CD4-positive, alpha-beta T cell (primary cell): ENCODE measurements around the gene PRSS48. TPM values are rescaled to one million over a fixed set of nuclear protein-coding genes. Genes with fewer than 3 reads are reported as not detected.
"Not testable (repeated sequence)": the region's sequence is repeated elsewhere in the genome, so short reads cannot be mapped to it uniquely, and the experiment has no call there.

Experiments
- ATAC-seq: fragments of 200-7000 bp; cut with Tn5 transposase; one replicate; pipeline ENCODE4 v1.10.0; 2022; ENCODE audit warnings: mild to moderate bottlenecking; ENCODE audit not compliant: poor library complexity
- CTCF ChIA-PET: fragments of 350-600 bp; sonication (Branson Sonifier 250); formaldehyde crosslinking; loops from one replicate; lab custom pipeline; 2021; ENCODE audit warnings: antibody characterized with exemption, inconsistent platforms; lab: Charles Lee
- POLR2A ChIA-PET: fragments of 350-600 bp; sonication (Branson Sonifier 250); formaldehyde crosslinking; loops from one replicate; lab custom pipeline; 2021; ENCODE audit warnings: antibody characterized with exemption, inconsistent platforms; lab: Charles Lee
- DNase-seq, 14 experiments: peaks; one replicate each; pipeline ENCODE4 v3.0.0-alpha.2; 2013 to 2020; ENCODE audit warnings: mixed read lengths in 2 of 14
- H3K27ac ChIP-seq, 2 donors: one replicate each; pipeline versions ENCODE4 v1.5.1 to v1.7.0; 2013; ENCODE audit warnings: low read length in 2 of 2, low read depth in 1 of 2, mild to moderate bottlenecking in 1 of 2
- H3K27me3 ChIP-seq, 2 experiments: 1 replicate in 1 of 2; 2 replicates in 1 of 2; pipeline versions ENCODE4 v1.6.1 to v1.7.0; 2013; ENCODE audit warnings: low read length in 2 of 2, control low read depth in 1 of 2, mild to moderate bottlenecking in 1 of 2, moderate library complexity in 1 of 2; ENCODE audit not compliant: insufficient read depth in 2 of 2, control insufficient read depth in 1 of 2
- H3K36me3 ChIP-seq: one replicate; pipeline ENCODE4 v1.6.1; 2013; ENCODE audit warnings: low read length, control low read depth; ENCODE audit not compliant: insufficient read depth
- H3K4me1 ChIP-seq: one replicate; pipeline ENCODE4 v1.6.1; 2013; ENCODE audit warnings: low read length, control low read depth; ENCODE audit not compliant: insufficient read depth
- H3K4me3 ChIP-seq: one replicate; pipeline ENCODE4 v1.5.1; 2013; ENCODE audit warnings: mild to moderate bottlenecking, low read length, moderate library complexity
- H3K9me3 ChIP-seq, 2 experiments: 1 replicate in 1 of 2; 2 replicates in 1 of 2; pipeline versions ENCODE4 v1.6.1 to v1.7.0; 2013; ENCODE audit warnings: low read length in 2 of 2, mild to moderate bottlenecking in 2 of 2, control low read depth in 1 of 2, moderate library complexity in 1 of 2; ENCODE audit not compliant: control insufficient read depth in 1 of 2, insufficient read depth in 1 of 2
- H3K27ac Mint-ChIP-seq: one replicate; pipeline ENCODE4 v1.8.0; 2020; ENCODE audit warnings: mixed read lengths
- H3K27me3 Mint-ChIP-seq: one replicate; pipeline ENCODE4 v1.8.0; 2021; ENCODE audit warnings: mixed read lengths
- H3K36me3 Mint-ChIP-seq: one replicate; pipeline ENCODE4 v1.8.0; 2021; ENCODE audit warnings: low read depth, mixed read lengths
- H3K4me1 Mint-ChIP-seq: one replicate; pipeline ENCODE4 v1.8.0; 2021; ENCODE audit warnings: low read depth, mixed read lengths
- H3K4me3 Mint-ChIP-seq: one replicate; pipeline ENCODE4 v1.8.0; 2020; ENCODE audit warnings: mild to moderate bottlenecking, mixed read lengths
- H3K9me3 Mint-ChIP-seq: one replicate; pipeline ENCODE4 v1.8.0; 2020; ENCODE audit warnings: mixed read lengths
- intact Hi-C, 2 experiments: fragments of 100-400 bp; cut with DNase I in 1 of 2; cut with micrococcal nuclease in 1 of 2; formaldehyde crosslinking; loops; one replicate each; pipeline versions ENCODE4 v1.15.1 to v1.9.0; 2023 to 2025; cut with DNase I, micrococcal nuclease
- total RNA-seq, 174 experiments: library from RNA in 2 of 174; stranded (reverse) in 2 of 174; gene quantifications; one replicate each; pipeline ENCODE4 v1.2.3 and lab custom pipeline; 2021 to 2026
- TF ChIP-seq, protein P1 (sequence below): fragments of 200-600 bp; IDR thresholded peaks from one replicate; pipeline ENCODE4 v1.8.0; 2022; ENCODE audit warnings: antibody characterized with exemption, mild to moderate bottlenecking

The PRSS48 gene
- total RNA-seq, 2 experiments from 2014 or later = not detected

- Mint-ChIP-seq H3K36me3 (no peaks in the 10 kb centered on the region), H3K27me3 (peaks cover 72% of the 10 kb centered on the region), H3K4me3 (no peak overlapping the region), H3K9me3 (no peaks in the 10 kb centered on the region), H3K4me1 (peaks cover 18% of the 10 kb centered on the region), H3K27ac (no peak overlapping the region)
- intact Hi-C loops = no loop called here
- DNase-seq (no peak), ATAC-seq (no peak)
- Histone ChIP-seq H3K9me3 (no peaks in the 10 kb centered on the region), H3K4me1 (peaks cover 7% of the 10 kb centered on the region), H3K27me3 (peaks cover 24 to 40% of the 10 kb centered on the region in 2 experiments), H3K27ac (no peak overlapping the region), H3K36me3 (no peaks in the 10 kb centered on the region), H3K4me3 (no peak overlapping the region)
- TF ChIP-seq, protein P1, sequence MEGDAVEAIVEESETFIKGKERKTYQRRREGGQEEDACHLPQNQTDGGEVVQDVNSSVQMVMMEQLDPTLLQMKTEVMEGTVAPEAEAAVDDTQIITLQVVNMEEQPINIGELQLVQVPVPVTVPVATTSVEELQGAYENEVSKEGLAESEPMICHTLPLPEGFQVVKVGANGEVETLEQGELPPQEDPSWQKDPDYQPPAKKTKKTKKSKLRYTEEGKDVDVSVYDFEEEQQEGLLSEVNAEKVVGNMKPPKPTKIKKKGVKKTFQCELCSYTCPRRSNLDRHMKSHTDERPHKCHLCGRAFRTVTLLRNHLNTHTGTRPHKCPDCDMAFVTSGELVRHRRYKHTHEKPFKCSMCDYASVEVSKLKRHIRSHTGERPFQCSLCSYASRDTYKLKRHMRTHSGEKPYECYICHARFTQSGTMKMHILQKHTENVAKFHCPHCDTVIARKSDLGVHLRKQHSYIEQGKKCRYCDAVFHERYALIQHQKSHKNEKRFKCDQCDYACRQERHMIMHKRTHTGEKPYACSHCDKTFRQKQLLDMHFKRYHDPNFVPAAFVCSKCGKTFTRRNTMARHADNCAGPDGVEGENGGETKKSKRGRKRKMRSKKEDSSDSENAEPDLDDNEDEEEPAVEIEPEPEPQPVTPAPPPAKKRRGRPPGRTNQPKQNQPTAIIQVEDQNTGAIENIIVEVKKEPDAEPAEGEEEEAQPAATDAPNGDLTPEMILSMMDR = no peak
- CTCF ChIA-PET = interaction anchor here (0.5 to 1.1 kb wide), 2 partner anchors 15 to 42 kb away, joined by 3 to 6 read pairs; no protein-coding TSS in a partner anchor
- POLR2A ChIA-PET = no interaction called here
Observed at GRCh38 chr4:151321586-151321985, 44.6 kb downstream of the PRSS48 start.

GRCh38 chr4:151322161-151322560 is 45.2 kb downstream of the PRSS48 start:
- POLR2A ChIA-PET = not testable (repeated sequence)

GRCh38 chr4:151322570-151322969 is 45.6 kb downstream of the PRSS48 start:
- Mint-ChIP-seq H3K4me3 (no peak overlapping the region), H3K27me3 (peaks cover 70% of the 10 kb centered on the region), H3K4me1 (peaks cover 18% of the 10 kb centered on the region), H3K36me3 (no peaks in the 10 kb centered on the region), H3K27ac (no peak overlapping the region), H3K9me3 (no peaks in the 10 kb centered on the region)
- Histone ChIP-seq H3K27ac (no peak overlapping the region), H3K9me3 (no peaks in the 10 kb centered on the region), H3K36me3 (no peaks in the 10 kb centered on the region), H3K4me3 (no peak overlapping the region), H3K27me3 (peaks cover 29 to 46% of the 10 kb centered on the region in 2 experiments), H3K4me1 (peaks cover 7% of the 10 kb centered on the region)
- intact Hi-C loops = no loop called here
- no peak for ATAC-seq
- DNase-seq = no peak
- TF ChIP-seq, protein P1 = no peak
- ChIA-PET CTCF (interaction anchor here (0.6 kb wide), 1 partner anchor 874 kb away, joined by 3 read pairs; no protein-coding TSS in a partner anchor), POLR2A (no interaction called here)

More at GRCh38 chr4:151322161-151322560, 45.2 kb downstream of the PRSS48 start:
- intact Hi-C loops, ATAC-seq, H3K27ac ChIP-seq, H3K36me3 Mint-ChIP-seq, H3K4me1 ChIP-seq, H3K9me3 ChIP-seq, H3K36me3 ChIP-seq, H3K4me3 Mint-ChIP-seq, H3K27ac Mint-ChIP-seq, H3K4me3 ChIP-seq, DNase-seq, H3K9me3 Mint-ChIP-seq: not testable (repeated sequence)
- CTCF ChIA-PET = interaction anchor here (0.5 to 0.6 kb wide), 2 partner anchors 41 to 874 kb away, joined by 3 to 6 read pairs; no protein-coding TSS in a partner anchor
- peaks cover 74% of the 10 kb centered on the region for H3K27me3 Mint-ChIP-seq
- H3K4me1 Mint-ChIP-seq = peaks cover 18% of the 10 kb centered on the region
- peaks cover 29 to 46% of the 10 kb centered on the region in 2 experiments for H3K27me3 ChIP-seq

DNA sequence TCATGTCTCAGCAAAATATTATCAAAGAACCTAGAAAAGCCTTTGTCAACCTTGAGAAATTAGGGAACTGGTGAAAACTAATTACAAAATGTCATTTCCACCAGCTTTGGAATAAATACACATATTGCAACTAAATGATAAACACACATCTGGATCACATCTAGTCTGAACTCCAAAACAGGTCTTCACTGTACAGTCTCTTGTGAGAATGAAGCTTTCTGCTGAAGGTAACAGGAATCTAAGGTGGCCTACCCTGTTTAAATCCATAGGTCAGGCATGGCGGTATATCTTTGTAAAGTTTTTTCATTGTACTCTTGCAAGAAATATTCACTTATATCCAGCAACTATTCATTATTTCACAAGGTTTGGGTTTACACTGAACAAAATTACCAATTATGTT is 46.7 kb downstream of the PRSS48 start:
- intact Hi-C loops = no loop called here
- Mint-ChIP-seq H3K36me3 (no peaks in the 10 kb centered on the region), H3K27ac (no peak overlapping the region), H3K4me1 (peaks cover 18% of the 10 kb centered on the region), H3K4me3 (no peak overlapping the region), H3K27me3 (peaks cover 75% of the 10 kb centered on the region), H3K9me3 (no peaks in the 10 kb centered on the region)
- Histone ChIP-seq H3K27me3 (peaks cover 29 to 46% of the 10 kb centered on the region in 2 experiments), H3K4me1 (peaks cover 7% of the 10 kb centered on the region), H3K4me3 (no peak overlapping the region), H3K27ac (no peak overlapping the region), H3K36me3 (no peaks in the 10 kb centered on the region), H3K9me3 (no peaks in the 10 kb centered on the region)
- ChIA-PET CTCF (no interaction called here), POLR2A (no interaction called here)
- TF ChIP-seq, protein P1 = no peak
- ATAC-seq = no peak
- no peak for DNase-seq
